OCI-LY1 (cell line): ENCODE measurements around the gene BCAN.

Experiments used
- H2AFZ ChIP-seq: fragments of 200-600 bp; sonication (generic), shearing (Covaris generic); 2 replicates; pipeline ENCODE4 v1.6.0; 2014; ENCODE audit warnings: antibody characterized with exemption, mild to moderate bottlenecking, low read length
- H3F3A ChIP-seq: fragments of 200-600 bp; sonication (generic), shearing (Covaris generic); 2 replicates; pipeline ENCODE4 v1.6.0; 2014; ENCODE audit warnings: mild to moderate bottlenecking, antibody characterized with exemption, low read length, moderate library complexity; ENCODE audit not compliant: insufficient read depth
- H3K27ac ChIP-seq: fragments of 200-600 bp; sonication (generic); 2 replicates; pipeline ENCODE4 v1.5.1; 2014; ENCODE audit warnings: low read length, mixed run types, mild to moderate bottlenecking, low read depth; ENCODE audit not compliant: poor library complexity, severe bottlenecking
- H3K27me3 ChIP-seq: fragments of 200-600 bp; sonication (generic); 2 replicates; pipeline ENCODE4 v1.6.0; 2014; ENCODE audit warnings: antibody characterized with exemption, mild to moderate bottlenecking, low read length, moderate library complexity; ENCODE audit not compliant: insufficient read depth
- H3K36me3 ChIP-seq: fragments of 200-600 bp; sonication (generic); 2 replicates; pipeline ENCODE4 v1.6.1; 2014; ENCODE audit warnings: mild to moderate bottlenecking, antibody characterized with exemption, low read length, moderate library complexity, mixed read lengths; ENCODE audit not compliant: insufficient read depth
- H3K4me1 ChIP-seq: fragments of 200-600 bp; sonication (generic); 2 replicates; pipeline ENCODE4 v1.5.1; 2014; ENCODE audit warnings: mild to moderate bottlenecking, low read length, moderate library complexity; ENCODE audit not compliant: insufficient read depth, severe bottlenecking
- H3K4me2 ChIP-seq: fragments of 200-600 bp; sonication (generic), shearing (Covaris generic); 2 replicates; pipeline ENCODE4 v1.6.1; 2014; ENCODE audit warnings: low read length
- H3K4me3 ChIP-seq: fragments of 200-600 bp; sonication (generic); 2 replicates; pipeline ENCODE4 v1.5.1; 2014; ENCODE audit warnings: low read length, low read depth, mild to moderate bottlenecking, mixed read lengths; ENCODE audit not compliant: poor library complexity, severe bottlenecking
- H3K79me2 ChIP-seq: fragments of 200-600 bp; shearing (Covaris generic); 2 replicates; pipeline ENCODE4 v1.6.1; 2016; ENCODE audit warnings: mixed run types, low read length, mixed read lengths; ENCODE audit not compliant: insufficient read depth
- H3K9ac ChIP-seq: fragments of 200-600 bp; sonication (generic), shearing (Covaris generic); 2 replicates; pipeline ENCODE4 v1.6.1; 2014; ENCODE audit warnings: mild to moderate bottlenecking, low read length, mixed read lengths
- H3K9me2 ChIP-seq: fragments of 200-600 bp; sonication (generic), shearing (Covaris generic); 2 replicates; pipeline ENCODE4 v1.6.1; 2014; ENCODE audit warnings: low read depth, mild to moderate bottlenecking, low read length, mixed read lengths
- H3K9me3 ChIP-seq: fragments of 200-600 bp; shearing (Covaris generic); 2 replicates; pipeline ENCODE4 v1.6.1; 2014; ENCODE audit warnings: low read length, mixed read lengths
- H4K20me1 ChIP-seq: fragments of 200-600 bp; sonication (generic), shearing (Covaris generic); 2 replicates; pipeline ENCODE4 v1.6.0; 2016; ENCODE audit warnings: mild to moderate bottlenecking, low read length; ENCODE audit not compliant: insufficient read depth
- CTCF ChIP-seq: fragments of 200-600 bp; sonication (generic), shearing (Covaris generic); IDR thresholded peaks from 2 replicates; pipeline ENCODE4 v1.5.1; 2017; ENCODE audit warnings: mild to moderate bottlenecking, antibody characterized with exemption, low read length, moderate library complexity, mixed read lengths
- EZH2 ChIP-seq: fragments of 200-600 bp; sonication (generic), shearing (Covaris generic); IDR thresholded peaks from 2 replicates; pipeline ENCODE4 v1.8.0; 2017; ENCODE audit warnings: borderline replicate concordance, mixed run types, mild to moderate bottlenecking, antibody characterized with exemption, low read length, moderate library complexity, mixed read lengths

The BCAN gene

GRCh38 chr1:156690675-156691036 is 48.7 kb downstream of the BCAN start:
- Histone ChIP-seq H3K9ac (no peak overlapping the region), H3K4me3 (no peak overlapping the region)
- TF ChIP-seq EZH2 (no peak), CTCF (no peak)

GRCh38 chr1:156691191-156691590 is 49.3 kb downstream of the BCAN start:
- H4K20me1 ChIP-seq: no peaks in the 10 kb centered on the region
- H3K4me1 ChIP-seq: peaks cover 3% of the 10 kb centered on the region
- no peak overlapping the region for H3K9ac ChIP-seq
- H3K9me2 ChIP-seq: no peaks in the 10 kb centered on the region
- H3K4me3 ChIP-seq: no peak overlapping the region
- H3F3A ChIP-seq: no peaks in the 10 kb centered on the region
- H3K79me2 ChIP-seq: no peaks in the 10 kb centered on the region
- H3K27ac ChIP-seq: no peak overlapping the region
- H3K4me2 ChIP-seq: no peak overlapping the region
- TF ChIP-seq CTCF (no peak), EZH2 (no peak)
- no peaks in the 10 kb centered on the region for H3K9me3 ChIP-seq
- H3K27me3 ChIP-seq: peaks cover 11% of the 10 kb centered on the region
- H3K36me3 ChIP-seq: no peaks in the 10 kb centered on the region
- no peak overlapping the region for H2AFZ ChIP-seq

More at GRCh38 chr1:156690675-156691036, 48.7 kb downstream of the BCAN start:
- Histone ChIP-seq H3K27me3 (peaks cover 11% of the 10 kb centered on the region), H3K4me2 (no peak overlapping the region), H3K9me3 (no peaks in the 10 kb centered on the region), H3K79me2 (no peaks in the 10 kb centered on the region), H3K4me1 (peaks cover 3% of the 10 kb centered on the region), H3F3A (no peaks in the 10 kb centered on the region), H3K9me2 (no peaks in the 10 kb centered on the region), H3K36me3 (no peaks in the 10 kb centered on the region), H4K20me1 (no peaks in the 10 kb centered on the region), H2AFZ (no peak overlapping the region), H3K27ac (no peak overlapping the region)

GRCh38 chr1:156691665-156692440 is 49.9 kb downstream of the BCAN start:
- no peak overlapping the region for H3K9ac ChIP-seq
- no peak overlapping the region for H3K27ac ChIP-seq
- TF ChIP-seq EZH2 (no peak), CTCF (no peak)

More at GRCh38 chr1:156691665-156692440, 49.9 kb downstream of the BCAN start:
- Histone ChIP-seq H3K9me3 (no peaks in the 10 kb centered on the region), H3K27me3 (peaks cover 11% of the 10 kb centered on the region), H2AFZ (no peak overlapping the region), H3K36me3 (no peaks in the 10 kb centered on the region), H3K4me3 (no peak overlapping the region), H3K79me2 (no peaks in the 10 kb centered on the region), H3K9me2 (no peaks in the 10 kb centered on the region), H4K20me1 (no peaks in the 10 kb centered on the region), H3K4me2 (no peak overlapping the region), H3F3A (no peaks in the 10 kb centered on the region), H3K4me1 (peaks cover 3% of the 10 kb centered on the region)
